Measurements from ENCODE around the gene OR2M7. TPM values are rescaled to one million over a fixed set of nuclear protein-coding genes. Genes with fewer than 3 reads are reported as not detected.

The OR2M7 gene
- total RNA-seq, 5 donors from 2014 or later (not counting 1 experiment from before 2014, with no cell fraction given) = not detected

- H3K4me3 ChIP-seq (ENCODE audit: control insufficient read depth in 1 of 2, extremely low read depth in 1 of 2, low read length in 1 of 2) = no peak overlapping the region
- ChIA-PET CTCF (no interaction called here), POLR2A (no interaction called here)
- H3K4me3 Mint-ChIP-seq = no peak overlapping the region
- H3K36me3 Mint-ChIP-seq = no peaks in the 10 kb centered on the region
- H3K27me3 Mint-ChIP-seq = peaks cover 4 to 5% of the 10 kb centered on the region in 2 donors
- no peak overlapping the region for H3K27ac ChIP-seq (ENCODE audit: low read length)
- peaks cover 0 to 5% (median 4%) of the 10 kb centered on the region in 3 donors for H3K9me3 Mint-ChIP-seq
- H3K27ac Mint-ChIP-seq = no peak overlapping the region
- no peak for ATAC-seq (replicated peaks in 1 of 4)
- no peaks in the 10 kb centered on the region for H3K36me3 ChIP-seq (ENCODE audit: control insufficient read depth in 2 of 2, extremely low read depth in 1 of 2, insufficient read depth in 1 of 2, low read length in 1 of 2)
- H3K4me1 Mint-ChIP-seq = no peaks in the 10 kb centered on the region
- WGBS (ENCODE audit: insufficient coverage) = no CpG with 5 or more reads among the region's 6 CpGs
- no peak for DNase-seq
- H3K4me1 ChIP-seq (ENCODE audit: control insufficient read depth in 1 of 2, extremely low read depth in 1 of 2, insufficient read depth in 2 of 2, low read length in 2 of 2) = no peaks in the 10 kb centered on the region
- no peaks in the 10 kb centered on the region for H3K27me3 ChIP-seq (replicated peaks in 1 of 2; ENCODE audit: control insufficient read depth in 2 of 2, extremely low read depth in 1 of 2, insufficient read depth in 2 of 2, low read length in 1 of 2)
- no peaks in the 10 kb centered on the region for H3K9me3 ChIP-seq
Measured at GRCh38 chr1:248288391-248288790, 36.0 kb downstream of the OR2M7 start.

GRCh38 chr1:248277876-248278275, 46.5 kb downstream of the OR2M7 start, which contains the start of gene OR2T33:
OR2T33 (minus strand) TSS chr1:248277976; CDS start chr1:248273814, 4,162 bp downstream.
- H3K4me1 Mint-ChIP-seq = no peaks in the 10 kb centered on the region
- ChIA-PET CTCF (no interaction called here), POLR2A (no interaction called here)
- no peaks in the 10 kb centered on the region for H3K36me3 Mint-ChIP-seq
- H3K4me3 ChIP-seq (ENCODE audit: control insufficient read depth in 1 of 2, extremely low read depth in 1 of 2, low read length in 1 of 2) = no peak within 1 kb of the TSS
- H3K4me1 ChIP-seq (ENCODE audit: control insufficient read depth in 1 of 2, extremely low read depth in 1 of 2, insufficient read depth in 2 of 2, low read length in 2 of 2) = no peaks in the 10 kb centered on the region
- no CpG with 5 or more reads among the region's 1 CpG for WGBS (ENCODE audit: insufficient coverage)
- no peaks in the 10 kb centered on the region for H3K36me3 ChIP-seq (ENCODE audit: control insufficient read depth in 2 of 2, extremely low read depth in 1 of 2, insufficient read depth in 1 of 2, low read length in 1 of 2)
- H3K4me3 Mint-ChIP-seq = no peak within 1 kb of the TSS
- ATAC-seq (replicated peaks in 1 of 4) (no peak), DNase-seq (no peak)
- no peaks in the 10 kb centered on the region for H3K27me3 ChIP-seq (replicated peaks in 1 of 2; ENCODE audit: control insufficient read depth in 2 of 2, extremely low read depth in 1 of 2, insufficient read depth in 2 of 2, low read length in 1 of 2)
- no peaks in the 10 kb centered on the region for H3K9me3 ChIP-seq
- no peak within 1 kb of the TSS for H3K27ac Mint-ChIP-seq
- H3K27me3 Mint-ChIP-seq = peaks cover 0 to 5% of the 10 kb centered on the region in 2 donors
- no peak within 1 kb of the TSS for H3K27ac ChIP-seq (ENCODE audit: low read length)
- no peaks in the 10 kb centered on the region for H3K9me3 Mint-ChIP-seq

Other genes with a start within 250 kb of the OR2M7 start
- not detected for gene OR2L13, start 229.4 kb downstream of the OR2M7 start, total RNA-seq
- gene OR2M5, start 179.4 kb downstream of the OR2M7 start, total RNA-seq = not detected
- not detected for gene OR2M2, start 149.7 kb downstream of the OR2M7 start, total RNA-seq
- not detected for gene OR2M3, start 127.3 kb downstream of the OR2M7 start, total RNA-seq
- gene OR2M4, start 93.2 kb downstream of the OR2M7 start, total RNA-seq = not detected
- not detected for gene OR2T33, start 46.6 kb downstream of the OR2M7 start, total RNA-seq
- gene OR2T12, start 21.1 kb downstream of the OR2M7 start, total RNA-seq = not detected
- not detected for gene OR14C36, start 24.2 kb upstream of the OR2M7 start, total RNA-seq
- gene OR2T4, start 37.1 kb upstream of the OR2M7 start, total RNA-seq = not detected
- gene OR2T6, start 51.2 kb upstream of the OR2M7 start, total RNA-seq = not detected
- not detected for gene OR2T1, start 78.5 kb upstream of the OR2M7 start, total RNA-seq
- gene OR2T2, start 121.1 kb upstream of the OR2M7 start, total RNA-seq = not detected
- gene OR2T3, start 148.8 kb upstream of the OR2M7 start, total RNA-seq = not detected
- not detected for gene OR2T5, start 164.0 kb upstream of the OR2M7 start, total RNA-seq
- not detected for gene OR2G6, start 183.5 kb upstream of the OR2M7 start, total RNA-seq
- not detected for gene OR2T29, start 238.2 kb upstream of the OR2M7 start, total RNA-seq

Measured in T-cell (primary cell).